SK-N-SH treated with all-trans-retinoic acid at 6 μM for 48 hours (cell line): ENCODE measurements around the gene STK11.

Source experiments
- ATAC-seq: fragments of 200-7000 bp; cut with Tn5 transposase; 3 replicates; pipeline ENCODE4 v1.9.1; 2020; ENCODE audit warnings: mild to moderate bottlenecking, moderate library complexity
- ARNTL ChIP-seq: fragments of 450-650 bp; formaldehyde crosslinking; IDR thresholded peaks from 2 replicates; pipeline ENCODE4 v1.5.0; 2020; ENCODE audit warnings: low read depth, mild to moderate bottlenecking, moderate library complexity, borderline replicate concordance
- BACH2 ChIP-seq: fragments of 250-450 bp; sonication (Bioruptor Pico); IDR thresholded peaks from 2 replicates; pipeline ENCODE4 v1.9.0; 2021; ENCODE audit warnings: mild to moderate bottlenecking, borderline replicate concordance
- CREB5 ChIP-seq: fragments of 250-450 bp; sonication (Bioruptor Pico); IDR thresholded peaks from 2 replicates; pipeline ENCODE4 v1.5.1; 2020; ENCODE audit warnings: low read depth, mild to moderate bottlenecking, moderate library complexity
- CSDC2 ChIP-seq: fragments of 250-450 bp; sonication (Bioruptor Pico); IDR thresholded peaks from 2 replicates; pipeline ENCODE4 v1.5.0; 2020; ENCODE audit warnings: mild to moderate bottlenecking, moderate library complexity
- CSRNP3 ChIP-seq: fragments of 250-450 bp; sonication (Bioruptor Pico); IDR thresholded peaks from 2 replicates; pipeline ENCODE4 v1.5.1; 2021; ENCODE audit warnings: mild to moderate bottlenecking, moderate library complexity
- ESRRG ChIP-seq: fragments of 250-450 bp; sonication (Bioruptor Pico); IDR thresholded peaks from 2 replicates; pipeline ENCODE4 v1.6.1; 2021; ENCODE audit warnings: mild to moderate bottlenecking
- GLIS3 ChIP-seq: fragments of 250-450 bp; sonication (Bioruptor Pico); IDR thresholded peaks from 2 replicates; pipeline ENCODE4 v1.5.0; 2020; ENCODE audit warnings: mild to moderate bottlenecking, moderate library complexity
- ISL1 ChIP-seq: fragments of 250-450 bp; sonication (Bioruptor Pico); IDR thresholded peaks from 2 replicates; pipeline ENCODE4 v2.1.2; 2022; ENCODE audit warnings: mild to moderate bottlenecking, moderate library complexity
- OSR1 ChIP-seq: fragments of 250-450 bp; sonication (Bioruptor Pico); IDR thresholded peaks from 2 replicates; pipeline ENCODE4 v1.8.0; 2022; ENCODE audit warnings: moderate library complexity, mild to moderate bottlenecking, inconsistent platforms
- PATZ1 ChIP-seq: fragments of 250-450 bp; sonication (Bioruptor Pico); IDR thresholded peaks from 2 replicates; pipeline ENCODE4 v1.8.0; 2020; ENCODE audit warnings: mild to moderate bottlenecking, moderate library complexity, borderline replicate concordance
- POU6F1 ChIP-seq: fragments of 250-450 bp; sonication (Bioruptor Pico); IDR thresholded peaks from 2 replicates; pipeline ENCODE4 v1.8.0; 2021; ENCODE audit warnings: low read depth, mild to moderate bottlenecking, moderate library complexity, borderline replicate concordance
- PPARA ChIP-seq: fragments of 250-450 bp; sonication (Bioruptor Pico); IDR thresholded peaks from 2 replicates; pipeline ENCODE4 v1.5.0; 2020; ENCODE audit warnings: mild to moderate bottlenecking, borderline replicate concordance
- RARB ChIP-seq: fragments of 250-450 bp; sonication (Bioruptor Pico); IDR thresholded peaks from 2 replicates; pipeline ENCODE4 v1.8.0; 2021; ENCODE audit warnings: mild to moderate bottlenecking, moderate library complexity
- SNAI2 ChIP-seq: fragments of 250-450 bp; sonication (Bioruptor Pico); IDR thresholded peaks from 2 replicates; pipeline ENCODE4 v1.5.0; 2020; ENCODE audit warnings: mild to moderate bottlenecking, moderate library complexity
- TCF4 ChIP-seq: fragments of 250-450 bp; sonication (Bioruptor Pico); IDR thresholded peaks from 2 replicates; pipeline ENCODE4 v1.8.0; 2021; ENCODE audit warnings: mild to moderate bottlenecking, moderate library complexity, borderline replicate concordance
- TOX ChIP-seq: fragments of 250-450 bp; sonication (Bioruptor Pico); IDR thresholded peaks from 2 replicates; pipeline ENCODE4 v1.8.0; 2021; ENCODE audit warnings: mild to moderate bottlenecking, moderate library complexity, borderline replicate concordance
- TSHZ2 ChIP-seq: fragments of 250-450 bp; sonication (Bioruptor Pico); IDR thresholded peaks from 2 replicates; pipeline ENCODE4 v1.5.0; 2020; ENCODE audit warnings: mild to moderate bottlenecking, moderate library complexity
- ZC3H10 ChIP-seq: fragments of 250-450 bp; sonication (Bioruptor Pico); IDR thresholded peaks from 2 replicates; pipeline ENCODE4 v1.5.1; 2021; ENCODE audit warnings: mild to moderate bottlenecking, moderate library complexity
- ZFP3 ChIP-seq: fragments of 250-450 bp; sonication (Bioruptor Pico); IDR thresholded peaks from 2 replicates; pipeline ENCODE4 v1.5.0; 2020; ENCODE audit warnings: mild to moderate bottlenecking, moderate library complexity
- ZFP30 ChIP-seq: fragments of 450-650 bp; formaldehyde crosslinking; IDR thresholded peaks from 2 replicates; pipeline ENCODE4 v1.5.0; 2022; ENCODE audit warnings: mild to moderate bottlenecking, moderate library complexity
- ZNF565 ChIP-seq: fragments of 450-650 bp; formaldehyde crosslinking; conservative IDR thresholded peaks from 2 replicates; pipeline ENCODE4 v1.5.0; 2020; ENCODE audit warnings: low read depth, mild to moderate bottlenecking, moderate library complexity
- ZNF70 ChIP-seq: fragments of 450-650 bp; formaldehyde crosslinking; IDR thresholded peaks from 2 replicates; pipeline ENCODE4 v1.5.0; 2020; ENCODE audit warnings: mild to moderate bottlenecking, moderate library complexity
- ZNF8 ChIP-seq: fragments of 450-650 bp; formaldehyde crosslinking; IDR thresholded peaks from 2 replicates; pipeline ENCODE4 v1.5.0; 2020; ENCODE audit warnings: mild to moderate bottlenecking, moderate library complexity

The STK11 gene

GRCh38 chr19:1259206-1259875 is 53.8 kb downstream of the STK11 start:
- peak; percentile 16 for ATAC-seq
- TF ChIP-seq ZC3H10 = peak; percentile 62; the same call in 1 of the 2 replicates
- no peak for TF ChIP-seq PPARA (CRISPR knock-in tag)
- TF ChIP-seq CSRNP3 (CRISPR knock-in tag) = 0 out of 2 replicates have a peak, but pooled peaks have one; percentile 59
- no peak for TF ChIP-seq BACH2 (CRISPR knock-in tag)
- peak; percentile 76 for TF ChIP-seq PATZ1
- TF ChIP-seq OSR1 (CRISPR knock-in tag) = no peak
- no peak for TF ChIP-seq TSHZ2 (CRISPR knock-in tag)
- TF ChIP-seq ZNF565 (CRISPR knock-in tag) = peak; percentile 58; the same call in 1 of the 2 replicates
- no peak for TF ChIP-seq SNAI2 (CRISPR knock-in tag)
- 0 out of 2 replicates have a peak, but pooled peaks have one; percentile 42 for TF ChIP-seq ZNF70
- TF ChIP-seq TCF4 (CRISPR knock-in tag) = no peak
- no peak for TF ChIP-seq ISL1 (CRISPR knock-in tag)
- no peak for TF ChIP-seq POU6F1
- TF ChIP-seq ZFP30 (CRISPR knock-in tag) = peak; percentile 19; the same call in 1 of the 2 replicates
- peak; percentile 35; the same call in 1 of the 2 replicates for TF ChIP-seq ZNF8
- TF ChIP-seq CSDC2 (CRISPR knock-in tag) = no peak
- TF ChIP-seq ESRRG = peak; percentile 78; the same call in 1 of the 2 replicates
- TF ChIP-seq ARNTL (CRISPR knock-in tag) = no peak
- peak; percentile 95 for TF ChIP-seq RARB (CRISPR knock-in tag)
- peak; percentile 36; the same call in 1 of the 2 replicates for TF ChIP-seq TOX (CRISPR knock-in tag)
- TF ChIP-seq CREB5 = peak; percentile 63
- 0 out of 2 replicates have a peak, but pooled peaks have one; percentile 37 for TF ChIP-seq ZFP3
- TF ChIP-seq GLIS3 = peak; percentile 94

GRCh38 chr19:1259876-1260748 is 54.5 kb downstream of the STK11 start:
- ATAC-seq = peak; percentile 21
- TF ChIP-seq CSRNP3 (CRISPR knock-in tag) (peak; percentile 30; the same call in 1 of the 2 replicates), CREB5 (0 out of 2 replicates have a peak, but pooled peaks have one; percentile 15), GLIS3 (no peak), ZNF8 (no peak)
- TF ChIP-seq, all 23 proteins: peak for 2
